K562 treated with DMSO at 1 percent for 48 hours (cell line): ENCODE measurements around the gene PLEKHG4. TPM values are rescaled to one million over a fixed set of nuclear protein-coding genes. Genes with fewer than 3 reads are reported as not detected.

Experiments
- total RNA-seq: library from RNA; unstranded; fragments of 300-600 nt; gene quantifications from 2 replicates; pipeline ENCODE4 v1.2.3, GENCODE V29; 2022; ENCODE audit warnings: low replicate concordance; ENCODE audit errors: extremely low read depth

Gene PLEKHG4
- not detected in 2 replicates for total RNA-seq

GRCh38 chr16:67279296-67280089 lies at the start of gene PLEKHG4:
Gene PLEKHG4 (plus strand): TSS chr16:67279532. CDS start chr16:67280045, 513 bp downstream.

GRCh38 chr16:67247192-67248072 lies 31.9 kb upstream of the PLEKHG4 start, which contains the start of gene FHOD1:
Gene FHOD1 (minus strand): TSS chr16:67247481. CDS start chr16:67247410, 71 bp downstream.

GRCh38 chr16:67248401-67249177 lies 30.7 kb upstream of the PLEKHG4 start, which contains the start of gene SLC9A5:
Gene SLC9A5 (plus strand): TSS chr16:67248979. CDS start chr16:67249015, 36 bp downstream.

GRCh38 chr16:67326472-67327309 lies 47.4 kb downstream of the PLEKHG4 start, which contains the start of the genes KCTD19 and LRRC36:
Gene KCTD19 (minus strand): TSS chr16:67326741. CDS start chr16:67326707, 34 bp downstream.
Gene LRRC36 (plus strand): TSS chr16:67326815. CDS start chr16:67326863, 48 bp downstream.

Other genes starting within 250 kb of the PLEKHG4 start
- gene PHAF1, start 169.6 kb upstream of the PLEKHG4 start, total RNA-seq = not detected in 2 replicates
- not detected in 2 replicates for gene B3GNT9, start 128.5 kb upstream of the PLEKHG4 start, total RNA-seq
- gene TRADD, start 119.6 kb upstream of the PLEKHG4 start, total RNA-seq = not detected in 2 replicates
- not detected in 2 replicates for gene FBXL8, start 119.6 kb upstream of the PLEKHG4 start, total RNA-seq
- not detected in 2 replicates for gene HSF4, start 114.8 kb upstream of the PLEKHG4 start, total RNA-seq
- gene NOL3, start 109.0 kb upstream of the PLEKHG4 start, total RNA-seq = not detected in 2 replicates
- not detected in 2 replicates for gene MATCAP1, start 95.6 kb upstream of the PLEKHG4 start, total RNA-seq
- not detected in 2 replicates for gene EXOC3L1, start 89.4 kb upstream of the PLEKHG4 start, total RNA-seq
- not detected in 2 replicates for gene E2F4, start 87.4 kb upstream of the PLEKHG4 start, total RNA-seq
- not detected in 2 replicates for gene ELMO3, start 80.4 kb upstream of the PLEKHG4 start, total RNA-seq
- gene TMEM208, start 52.4 kb upstream of the PLEKHG4 start, total RNA-seq = not detected in 2 replicates
- gene FHOD1, start 32.1 kb upstream of the PLEKHG4 start, total RNA-seq = not detected in 2 replicates
- not detected in 2 replicates for gene SLC9A5, start 30.6 kb upstream of the PLEKHG4 start, total RNA-seq
- gene KCTD19, start 47.2 kb downstream of the PLEKHG4 start, total RNA-seq = not detected in 2 replicates
- not detected in 2 replicates for gene LRRC36, start 47.3 kb downstream of the PLEKHG4 start, total RNA-seq
- gene TPPP3, start 114.0 kb downstream of the PLEKHG4 start, total RNA-seq = not detected in 2 replicates
- gene ZDHHC1, start 136.9 kb downstream of the PLEKHG4 start, total RNA-seq = not detected in 2 replicates
- gene HSD11B2, start 151.6 kb downstream of the PLEKHG4 start, total RNA-seq = not detected in 2 replicates
- gene ATP6V0D1, start 201.6 kb downstream of the PLEKHG4 start, total RNA-seq = not detected in 2 replicates
- gene AGRP, start 204.0 kb downstream of the PLEKHG4 start, total RNA-seq = not detected in 2 replicates
- not detected in 2 replicates for gene RIPOR1, start 249.3 kb downstream of the PLEKHG4 start, total RNA-seq